GM12801 (cell line): ENCODE results near the gene TMEM144.

Experiments used
- CTCF ChIP-seq: IDR thresholded peaks from one replicate; pipeline ENCODE4 v1.5.1; 2011; ENCODE audit warnings: control low read depth; ENCODE audit not compliant: insufficient read length; ENCODE audit errors: extremely low read depth

Gene TMEM144

GRCh38 chr4:158168606-158169005 is 41.7 kb upstream of the TMEM144 start:
- no peak for TF ChIP-seq CTCF

GRCh38 chr4:158169506-158169905 is 40.8 kb upstream of the TMEM144 start:
- TF ChIP-seq CTCF = no peak

- no peak for TF ChIP-seq CTCF
Measured at GRCh38 chr4:158169931-158170690, 40.2 kb upstream of the TMEM144 start.

GRCh38 chr4:158170691-158171561 is 39.4 kb upstream of the TMEM144 start:
- no peak for TF ChIP-seq CTCF

- TF ChIP-seq CTCF = no peak
Measured at GRCh38 chr4:158172261-158173258, 37.7 kb upstream of the TMEM144 start, which contains the start of gene GASK1B. GASK1B (minus strand) TSS chr4:158173025; CDS start chr4:158171375, 1,650 bp downstream.

GRCh38 chr4:158176108-158176507 is 34.2 kb upstream of the TMEM144 start:
- TF ChIP-seq CTCF = no peak
